K562 (cell line): ENCODE data around the gene TEX54. TPM values are rescaled to one million over a fixed set of nuclear protein-coding genes. Genes with fewer than 3 reads are reported as not detected.

ENCODE experiments used
- CCAR2 ChIP-seq: fragments of 200-400 bp; formaldehyde crosslinking; IDR thresholded peaks from 2 replicates; pipeline ENCODE4 v1.6.1; 2017; ENCODE audit warnings: mild to moderate bottlenecking, low read depth, low read length
- FIP1L1 ChIP-seq: fragments of 200-400 bp; formaldehyde crosslinking; IDR thresholded peaks from 2 replicates; pipeline ENCODE4 v1.6.1; 2018; ENCODE audit warnings: mild to moderate bottlenecking, low read depth, low read length; ENCODE audit not compliant: poor library complexity, severe bottlenecking
- GTF2A2 ChIP-seq: IDR thresholded peaks from 2 replicates; pipeline ENCODE4 v1.6.1; 2016; ENCODE audit warnings: mild to moderate bottlenecking, missing genetic modification characterization, missing compliant biosample characterization
- HDAC3 ChIP-seq: fragments of 450-650 bp; IDR thresholded peaks from 2 replicates; pipeline ENCODE4 v1.6.1; 2018; ENCODE audit warnings: borderline replicate concordance, mild to moderate bottlenecking, moderate library complexity; ENCODE audit not compliant: partially characterized antibody
- HDAC8 ChIP-seq: fragments of 450-650 bp; IDR thresholded peaks from 2 replicates; pipeline ENCODE4 v1.6.1; 2016; ENCODE audit warnings: mild to moderate bottlenecking, missing genetic modification characterization, moderate library complexity, missing compliant biosample characterization
- MAFG ChIP-seq: fragments of 450-650 bp; conservative IDR thresholded peaks from 2 replicates; pipeline ENCODE4 v1.6.1; 2016; ENCODE audit warnings: missing genetic modification characterization, missing compliant biosample characterization
- MIER1 ChIP-seq: fragments of 450-650 bp; IDR thresholded peaks from 2 replicates; pipeline ENCODE4 v1.6.1; 2016; ENCODE audit warnings: antibody characterized with exemption, mild to moderate bottlenecking, low read depth
- NELFE ChIP-seq: IDR thresholded peaks from 2 replicates; pipeline ENCODE4 v1.6.1; 2011; ENCODE audit warnings: mild to moderate bottlenecking; ENCODE audit not compliant: insufficient read depth, insufficient read length
- NR3C1 ChIP-seq: sonication (generic); formaldehyde crosslinking; IDR thresholded peaks from 2 replicates; pipeline ENCODE4 v1.8.1; 2022; ENCODE audit warnings: missing genetic modification reagents
- POLR3A ChIP-seq: IDR thresholded peaks from 2 replicates; pipeline ENCODE4 v1.6.1; 2011; ENCODE audit warnings: borderline replicate concordance, mild to moderate bottlenecking, moderate library complexity; ENCODE audit not compliant: insufficient read length, insufficient read depth; ENCODE audit errors: extremely low read depth
- POLR3G ChIP-seq: IDR thresholded peaks from 2 replicates; pipeline ENCODE4 v1.6.1; 2011; ENCODE audit not compliant: insufficient read length, insufficient replicate concordance; ENCODE audit errors: extremely low read depth
- ZBTB7A ChIP-seq: IDR thresholded peaks from 2 replicates; pipeline ENCODE4 v1.6.1; 2011; ENCODE audit warnings: low read depth, mild to moderate bottlenecking, low read length, moderate library complexity, borderline replicate concordance; ENCODE audit not compliant: control insufficient read depth
- ZNF57 ChIP-seq: fragments of 450-650 bp; formaldehyde crosslinking; IDR thresholded peaks from 2 replicates; pipeline ENCODE4 v1.4.0; 2020; ENCODE audit warnings: mild to moderate bottlenecking, moderate library complexity
- ZNF766 ChIP-seq: fragments of 200-800 bp; sonication (Bioruptor generic); conservative IDR thresholded peaks from 2 replicates; pipeline ENCODE4 v1.6.1; 2016; ENCODE audit warnings: missing genetic modification characterization, missing compliant biosample characterization
- ZNF780A ChIP-seq: fragments of 250-450 bp; sonication (Bioruptor Pico); IDR thresholded peaks from 2 replicates; pipeline ENCODE4 v1.5.0; 2021; ENCODE audit warnings: mild to moderate bottlenecking
- polyA plus RNA-seq, 8 experiments: library from polyadenylated mRNA; depleted of rRNA in 4 of 8; stranded (reverse) in 5 of 8; unstranded in 3 of 8; fragments of >200 nt; fragmentation: Nextera tagmentation in 2 of 8; fragmentation: Illumina TruSeq in 1 of 8; extraction: Ambion mirVana in 2 of 8; extraction: Trizol in 1 of 8; gene quantifications; 2 replicates each; pipeline versions ENCODE4 v1.2.1 to v1.2.3, GENCODE V29; 2011 to 2014; ENCODE audit warnings: inconsistent platforms in 1 of 8, missing spikeins in 1 of 8
- total RNA-seq, 7 experiments: library from RNA; depleted of rRNA in 6 of 7; stranded (reverse); fragments of >200 nt in 6 of 7; fragmentation: Illumina TruSeq in 2 of 7; extraction: Trizol in 2 of 7; gene quantifications; 2 replicates each; pipeline versions ENCODE4 v1.2.1 to v1.2.3, GENCODE V29; 2011 to 2021; ENCODE audit warnings: low replicate concordance in 1 of 7
- TF ChIP-seq, protein P1 (sequence below): fragments of 250-450 bp; sonication (Bioruptor Pico); IDR thresholded peaks from 2 replicates; pipeline ENCODE4 v1.4.0; 2020; ENCODE audit warnings: mild to moderate bottlenecking, moderate library complexity, borderline replicate concordance
- TF ChIP-seq, protein P2 (sequence below): fragments of 250-450 bp; sonication (Bioruptor Pico); IDR thresholded peaks from 2 replicates; pipeline ENCODE4 v1.8.0; 2021; ENCODE audit warnings: borderline replicate concordance, mild to moderate bottlenecking, moderate library complexity; ENCODE audit not compliant: poor library complexity, severe bottlenecking
- TF ChIP-seq, protein P3 (sequence below): fragments of 250-450 bp; sonication (Bioruptor Pico); IDR thresholded peaks from 2 replicates; pipeline ENCODE4 v1.4.0; 2020; ENCODE audit warnings: mild to moderate bottlenecking
- TF ChIP-seq, protein P4 (sequence below): sonication (generic); formaldehyde crosslinking; IDR thresholded peaks from 2 replicates; pipeline ENCODE4 v1.8.0; 2022; ENCODE audit warnings: missing genetic modification reagents, mild to moderate bottlenecking, borderline replicate concordance
- TF ChIP-seq, protein P5 (sequence below): fragments of 450-650 bp; formaldehyde crosslinking; IDR thresholded peaks from 2 replicates; pipeline ENCODE4 v1.4.0; 2020; ENCODE audit warnings: mild to moderate bottlenecking, moderate library complexity

TEX54 gene
- total and polyA plus RNA-seq, 9 of the 15 experiments (the other 6 are each of a cell fraction or from before 2014, with no cell fraction given), result not detected

DNA sequence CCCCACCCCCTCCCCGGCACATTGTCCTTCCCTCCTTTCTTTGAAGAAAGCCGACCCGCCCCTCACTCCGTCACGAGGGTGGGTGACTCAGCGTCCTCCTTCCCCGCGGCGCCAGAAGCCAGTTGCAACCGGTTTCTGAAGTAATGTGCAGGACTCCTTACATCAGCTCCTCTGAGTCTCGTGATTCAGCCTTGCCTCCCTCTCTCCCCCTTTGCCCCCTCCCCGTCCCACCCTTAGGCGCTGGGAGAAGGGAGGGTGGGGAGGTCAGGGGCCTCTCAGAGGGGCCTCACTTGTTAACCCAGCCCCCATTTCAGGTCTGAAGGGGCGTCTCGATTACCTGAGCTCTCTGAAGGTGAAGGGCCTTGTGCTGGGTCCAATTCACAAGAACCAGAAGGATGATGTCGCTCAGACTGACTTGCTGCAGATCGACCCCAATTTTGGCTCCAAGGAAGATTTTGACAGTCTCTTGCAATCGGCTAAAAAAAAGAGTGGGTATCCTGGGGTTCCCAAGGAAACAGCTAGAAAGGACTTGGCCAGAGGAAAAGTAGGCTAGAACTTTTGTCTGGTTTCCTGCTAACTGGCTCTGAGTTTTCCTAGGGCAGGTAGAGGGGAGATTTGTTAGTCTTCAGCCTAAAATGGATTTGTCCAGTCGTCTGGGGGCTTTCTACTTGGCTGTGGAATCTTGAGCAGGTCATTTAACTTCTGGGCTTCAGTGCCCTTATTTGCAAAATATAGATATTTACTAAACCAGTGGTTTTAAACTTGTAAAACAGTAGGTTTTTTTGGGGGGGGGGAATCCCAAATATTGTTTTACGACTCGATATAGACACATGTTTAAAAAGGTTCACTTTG, 49.2 kb upstream of the TEX54 start (continued):
- TF ChIP-seq, protein P1, sequence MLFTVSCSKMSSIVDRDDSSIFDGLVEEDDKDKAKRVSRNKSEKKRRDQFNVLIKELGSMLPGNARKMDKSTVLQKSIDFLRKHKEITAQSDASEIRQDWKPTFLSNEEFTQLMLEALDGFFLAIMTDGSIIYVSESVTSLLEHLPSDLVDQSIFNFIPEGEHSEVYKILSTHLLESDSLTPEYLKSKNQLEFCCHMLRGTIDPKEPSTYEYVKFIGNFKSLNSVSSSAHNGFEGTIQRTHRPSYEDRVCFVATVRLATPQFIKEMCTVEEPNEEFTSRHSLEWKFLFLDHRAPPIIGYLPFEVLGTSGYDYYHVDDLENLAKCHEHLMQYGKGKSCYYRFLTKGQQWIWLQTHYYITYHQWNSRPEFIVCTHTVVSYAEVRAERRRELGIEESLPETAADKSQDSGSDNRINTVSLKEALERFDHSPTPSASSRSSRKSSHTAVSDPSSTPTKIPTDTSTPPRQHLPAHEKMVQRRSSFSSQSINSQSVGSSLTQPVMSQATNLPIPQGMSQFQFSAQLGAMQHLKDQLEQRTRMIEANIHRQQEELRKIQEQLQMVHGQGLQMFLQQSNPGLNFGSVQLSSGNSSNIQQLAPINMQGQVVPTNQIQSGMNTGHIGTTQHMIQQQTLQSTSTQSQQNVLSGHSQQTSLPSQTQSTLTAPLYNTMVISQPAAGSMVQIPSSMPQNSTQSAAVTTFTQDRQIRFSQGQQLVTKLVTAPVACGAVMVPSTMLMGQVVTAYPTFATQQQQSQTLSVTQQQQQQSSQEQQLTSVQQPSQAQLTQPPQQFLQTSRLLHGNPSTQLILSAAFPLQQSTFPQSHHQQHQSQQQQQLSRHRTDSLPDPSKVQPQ (CRISPR knock-in tag), result no peak
- TF ChIP-seq ZBTB7A (peak; percentile 88), NELFE (no peak), MAFG (tag) (peak; percentile 84), HDAC3 (peak; percentile 35), POLR3A (no peak), HDAC8 (tag) (no peak), POLR3G (no peak), FIP1L1 (no peak), CCAR2 (no peak), ZNF57 (CRISPR knock-in tag) (no peak), MIER1 (no peak), NR3C1 (CRISPR knock-in tag) (no peak), ZNF766 (CRISPR knock-in tag) (no peak), ZNF780A (CRISPR knock-in tag) (no peak), GTF2A2 (tag) (no peak)
- TF ChIP-seq, protein P2, sequence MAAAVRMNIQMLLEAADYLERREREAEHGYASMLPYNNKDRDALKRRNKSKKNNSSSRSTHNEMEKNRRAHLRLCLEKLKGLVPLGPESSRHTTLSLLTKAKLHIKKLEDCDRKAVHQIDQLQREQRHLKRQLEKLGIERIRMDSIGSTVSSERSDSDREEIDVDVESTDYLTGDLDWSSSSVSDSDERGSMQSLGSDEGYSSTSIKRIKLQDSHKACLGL (CRISPR knock-in tag), result no peak
- TF ChIP-seq, protein P3, sequence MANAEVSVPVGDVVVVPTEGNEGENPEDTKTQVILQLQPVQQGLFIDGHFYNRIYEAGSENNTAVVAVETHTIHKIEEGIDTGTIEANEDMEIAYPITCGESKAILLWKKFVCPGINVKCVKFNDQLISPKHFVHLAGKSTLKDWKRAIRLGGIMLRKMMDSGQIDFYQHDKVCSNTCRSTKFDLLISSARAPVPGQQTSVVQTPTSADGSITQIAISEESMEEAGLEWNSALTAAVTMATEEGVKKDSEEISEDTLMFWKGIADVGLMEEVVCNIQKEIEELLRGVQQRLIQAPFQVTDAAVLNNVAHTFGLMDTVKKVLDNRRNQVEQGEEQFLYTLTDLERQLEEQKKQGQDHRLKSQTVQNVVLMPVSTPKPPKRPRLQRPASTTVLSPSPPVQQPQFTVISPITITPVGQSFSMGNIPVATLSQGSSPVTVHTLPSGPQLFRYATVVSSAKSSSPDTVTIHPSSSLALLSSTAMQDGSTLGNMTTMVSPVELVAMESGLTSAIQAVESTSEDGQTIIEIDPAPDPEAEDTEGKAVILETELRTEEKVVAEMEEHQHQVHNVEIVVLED, result no peak
- TF ChIP-seq, protein P4, sequence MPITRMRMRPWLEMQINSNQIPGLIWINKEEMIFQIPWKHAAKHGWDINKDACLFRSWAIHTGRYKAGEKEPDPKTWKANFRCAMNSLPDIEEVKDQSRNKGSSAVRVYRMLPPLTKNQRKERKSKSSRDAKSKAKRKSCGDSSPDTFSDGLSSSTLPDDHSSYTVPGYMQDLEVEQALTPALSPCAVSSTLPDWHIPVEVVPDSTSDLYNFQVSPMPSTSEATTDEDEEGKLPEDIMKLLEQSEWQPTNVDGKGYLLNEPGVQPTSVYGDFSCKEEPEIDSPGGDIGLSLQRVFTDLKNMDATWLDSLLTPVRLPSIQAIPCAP (CRISPR knock-in tag), result no peak
- TF ChIP-seq, protein P5, sequence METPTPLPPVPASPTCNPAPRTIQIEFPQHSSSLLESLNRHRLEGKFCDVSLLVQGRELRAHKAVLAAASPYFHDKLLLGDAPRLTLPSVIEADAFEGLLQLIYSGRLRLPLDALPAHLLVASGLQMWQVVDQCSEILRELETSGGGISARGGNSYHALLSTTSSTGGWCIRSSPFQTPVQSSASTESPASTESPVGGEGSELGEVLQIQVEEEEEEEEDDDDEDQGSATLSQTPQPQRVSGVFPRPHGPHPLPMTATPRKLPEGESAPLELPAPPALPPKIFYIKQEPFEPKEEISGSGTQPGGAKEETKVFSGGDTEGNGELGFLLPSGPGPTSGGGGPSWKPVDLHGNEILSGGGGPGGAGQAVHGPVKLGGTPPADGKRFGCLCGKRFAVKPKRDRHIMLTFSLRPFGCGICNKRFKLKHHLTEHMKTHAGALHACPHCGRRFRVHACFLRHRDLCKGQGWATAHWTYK (CRISPR knock-in tag), result no peak
